ENCODE results near the gene GOLGB1. TPM values are rescaled to one million over a fixed set of nuclear protein-coding genes. Genes with fewer than 3 reads are reported as not detected.
"Not testable (repeated sequence)": the region's sequence is repeated elsewhere in the genome, so short reads cannot be mapped to it uniquely, and the experiment has no call there.

GOLGB1 gene
- total RNA-seq, 3 donors from 2014 or later: 65.1 to 86.9 (median 71.6) TPM

DNA sequence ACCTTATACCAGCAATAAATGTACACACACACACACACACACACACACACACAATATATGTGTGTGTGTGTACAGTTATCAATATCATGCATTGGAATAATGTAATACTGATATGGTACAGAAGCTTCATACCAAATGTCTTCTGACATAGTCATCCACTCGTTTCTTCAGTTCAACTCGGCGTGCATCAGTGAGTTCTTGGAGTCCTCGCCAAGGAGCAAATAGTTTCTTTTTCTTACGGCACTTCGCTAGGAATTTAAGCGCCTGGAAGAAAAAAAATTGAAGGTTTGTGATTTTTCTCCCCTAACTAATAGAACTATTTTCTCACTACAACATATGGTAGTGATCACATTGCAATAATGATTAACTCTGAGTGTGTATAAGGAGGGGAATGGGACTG is 32.1 kb upstream of the GOLGB1 start:
- intact Hi-C loops (cut with DNase I, micrococcal nuclease): no loop called here
- ATAC-seq: no peak

DNA sequence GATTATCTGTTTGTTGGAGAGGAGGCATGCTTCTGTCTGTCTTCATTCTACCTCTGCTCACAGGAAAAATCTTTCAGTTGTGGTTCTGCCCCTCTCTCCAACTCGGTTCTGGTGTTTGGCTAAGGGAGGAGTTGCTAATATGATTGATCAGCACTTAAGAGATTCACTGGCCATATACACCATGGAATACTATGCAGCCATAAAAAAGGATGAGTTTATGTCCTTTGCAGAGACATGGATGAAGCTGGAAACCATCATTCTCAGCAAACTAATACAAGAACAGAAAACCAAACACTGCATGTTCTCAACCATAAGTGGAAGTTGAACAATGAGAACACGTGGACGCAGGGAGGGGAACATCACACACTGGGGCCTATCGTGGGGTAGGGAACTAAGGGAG is 25.6 kb upstream of the GOLGB1 start:
- DNase-seq; ATAC-seq; H3K36me3 ChIP-seq (ENCODE audit: low read depth); intact Hi-C loops (cut with DNase I, micrococcal nuclease); H3K4me3 ChIP-seq; H3K4me1 ChIP-seq (ENCODE audit: low read depth); H3K9me3 ChIP-seq: not testable (repeated sequence)

More for the DNA sequence above, 32.1 kb upstream of the GOLGB1 start:
- TF ChIP-seq, protein P1, sequence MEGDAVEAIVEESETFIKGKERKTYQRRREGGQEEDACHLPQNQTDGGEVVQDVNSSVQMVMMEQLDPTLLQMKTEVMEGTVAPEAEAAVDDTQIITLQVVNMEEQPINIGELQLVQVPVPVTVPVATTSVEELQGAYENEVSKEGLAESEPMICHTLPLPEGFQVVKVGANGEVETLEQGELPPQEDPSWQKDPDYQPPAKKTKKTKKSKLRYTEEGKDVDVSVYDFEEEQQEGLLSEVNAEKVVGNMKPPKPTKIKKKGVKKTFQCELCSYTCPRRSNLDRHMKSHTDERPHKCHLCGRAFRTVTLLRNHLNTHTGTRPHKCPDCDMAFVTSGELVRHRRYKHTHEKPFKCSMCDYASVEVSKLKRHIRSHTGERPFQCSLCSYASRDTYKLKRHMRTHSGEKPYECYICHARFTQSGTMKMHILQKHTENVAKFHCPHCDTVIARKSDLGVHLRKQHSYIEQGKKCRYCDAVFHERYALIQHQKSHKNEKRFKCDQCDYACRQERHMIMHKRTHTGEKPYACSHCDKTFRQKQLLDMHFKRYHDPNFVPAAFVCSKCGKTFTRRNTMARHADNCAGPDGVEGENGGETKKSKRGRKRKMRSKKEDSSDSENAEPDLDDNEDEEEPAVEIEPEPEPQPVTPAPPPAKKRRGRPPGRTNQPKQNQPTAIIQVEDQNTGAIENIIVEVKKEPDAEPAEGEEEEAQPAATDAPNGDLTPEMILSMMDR (IDR thresholded peaks at IDR 0.05): no peak
- Histone ChIP-seq H3K9me3 (no peaks in the 10 kb centered on the region), H3K4me3 (no peak overlapping the region), H3K4me1 (ENCODE audit: low read depth) (no peaks in the 10 kb centered on the region), H3K36me3 (ENCODE audit: low read depth) (peaks cover 2% of the 10 kb centered on the region)
- no peak for DNase-seq

DNA sequence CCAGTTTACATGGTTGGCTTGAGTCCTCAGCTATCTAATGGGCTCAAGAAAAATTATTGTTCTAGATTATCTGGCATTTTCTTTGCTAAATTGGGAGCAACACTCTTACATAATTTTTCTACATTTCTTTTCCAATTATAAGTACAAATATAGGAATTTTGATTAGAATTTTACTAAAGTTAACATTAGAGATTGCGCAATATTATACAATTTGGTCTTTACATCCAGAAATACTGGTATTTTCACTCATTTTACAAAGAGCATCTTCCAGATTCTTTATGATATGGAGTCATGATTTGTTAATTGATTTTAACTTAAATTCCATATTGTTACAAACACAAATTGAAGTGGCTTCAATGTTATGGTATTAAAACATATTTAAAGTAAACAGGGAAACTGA is 19.7 kb upstream of the GOLGB1 start:
- DNase-seq: no peak
- H3K4me1 ChIP-seq (ENCODE audit: low read depth): no peaks in the 10 kb centered on the region
- H3K36me3 ChIP-seq (ENCODE audit: low read depth): peaks cover 4% of the 10 kb centered on the region
- H3K4me3 ChIP-seq: no peak overlapping the region
- intact Hi-C loops (cut with DNase I, micrococcal nuclease): no loop called here
- TF ChIP-seq, protein P1 (IDR thresholded peaks at IDR 0.05): no peak
- no peak for ATAC-seq
- H3K9me3 ChIP-seq: no peaks in the 10 kb centered on the region

DNA sequence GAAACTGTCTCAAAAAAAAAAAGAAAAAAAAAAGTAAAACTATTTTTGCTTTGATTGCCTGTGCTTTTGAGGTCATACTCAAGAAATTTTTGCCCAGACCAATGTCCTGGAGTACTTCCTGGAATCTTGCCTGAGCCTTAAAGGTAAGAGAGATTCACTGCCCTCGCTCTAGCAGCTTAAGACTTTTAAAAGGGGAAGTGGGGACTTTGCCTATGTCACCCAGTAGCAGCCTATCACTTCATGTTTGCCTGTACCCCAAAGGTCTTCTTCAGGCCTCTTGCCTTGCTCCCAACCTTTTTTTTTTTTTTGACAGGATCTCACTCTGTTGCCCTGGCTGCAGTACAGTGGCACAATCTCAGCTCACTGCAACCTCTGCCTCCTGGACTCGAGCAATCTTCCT is 18.9 kb upstream of the GOLGB1 start:
- no peak overlapping the region for H3K4me3 ChIP-seq

DNA sequence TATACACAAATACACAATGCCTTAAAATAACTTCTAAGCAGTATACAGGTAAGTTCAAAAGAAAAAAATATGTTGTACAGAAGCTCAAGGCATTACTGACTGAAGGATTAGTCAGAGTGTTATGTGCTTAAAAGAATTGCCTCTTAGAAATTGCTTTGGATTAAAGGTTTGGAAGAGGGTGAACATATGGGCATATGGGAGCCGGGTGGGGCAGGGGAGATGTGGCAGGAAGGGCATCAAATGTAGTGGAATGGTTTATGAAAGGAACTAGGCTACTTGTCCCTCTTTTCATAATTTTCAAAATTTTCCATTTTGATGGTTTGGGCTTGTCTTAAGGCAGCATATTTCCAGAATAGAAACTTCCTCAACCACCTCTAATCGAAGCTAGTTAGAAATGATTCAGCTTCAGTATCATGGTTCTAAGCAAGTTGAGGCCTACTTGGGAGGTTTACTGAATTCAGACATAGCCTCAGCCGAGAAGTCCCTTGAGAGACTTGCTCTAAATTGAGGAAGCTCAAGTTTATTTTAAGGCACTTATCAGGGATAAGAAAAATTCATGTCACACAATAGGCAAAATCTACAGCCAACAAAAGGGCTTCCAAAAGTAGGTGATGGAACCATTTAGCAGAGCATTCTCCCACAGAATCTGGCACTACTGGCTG is 10.1 kb upstream of the GOLGB1 start:
- Histone ChIP-seq H3K4me1 (ENCODE audit: low read depth) (no peaks in the 10 kb centered on the region), H3K9me3 (no peaks in the 10 kb centered on the region), H3K36me3 (ENCODE audit: low read depth) (no peaks in the 10 kb centered on the region), H3K4me3 (no peak overlapping the region)
- intact Hi-C loops (cut with DNase I, micrococcal nuclease): no loop called here
- ATAC-seq (no peak), DNase-seq (no peak)
- TF ChIP-seq, protein P1 (IDR thresholded peaks at IDR 0.05): no peak

More for the DNA sequence above, 18.9 kb upstream of the GOLGB1 start:
- no peaks in the 10 kb centered on the region for H3K4me1 ChIP-seq (ENCODE audit: low read depth)
- DNase-seq: no peak
- intact Hi-C loops (cut with DNase I, micrococcal nuclease): no loop called here
- TF ChIP-seq, protein P1 (IDR thresholded peaks at IDR 0.05): no peak
- no peaks in the 10 kb centered on the region for H3K9me3 ChIP-seq
- no peak for ATAC-seq
- H3K36me3 ChIP-seq (ENCODE audit: low read depth): peaks cover 4% of the 10 kb centered on the region

DNA sequence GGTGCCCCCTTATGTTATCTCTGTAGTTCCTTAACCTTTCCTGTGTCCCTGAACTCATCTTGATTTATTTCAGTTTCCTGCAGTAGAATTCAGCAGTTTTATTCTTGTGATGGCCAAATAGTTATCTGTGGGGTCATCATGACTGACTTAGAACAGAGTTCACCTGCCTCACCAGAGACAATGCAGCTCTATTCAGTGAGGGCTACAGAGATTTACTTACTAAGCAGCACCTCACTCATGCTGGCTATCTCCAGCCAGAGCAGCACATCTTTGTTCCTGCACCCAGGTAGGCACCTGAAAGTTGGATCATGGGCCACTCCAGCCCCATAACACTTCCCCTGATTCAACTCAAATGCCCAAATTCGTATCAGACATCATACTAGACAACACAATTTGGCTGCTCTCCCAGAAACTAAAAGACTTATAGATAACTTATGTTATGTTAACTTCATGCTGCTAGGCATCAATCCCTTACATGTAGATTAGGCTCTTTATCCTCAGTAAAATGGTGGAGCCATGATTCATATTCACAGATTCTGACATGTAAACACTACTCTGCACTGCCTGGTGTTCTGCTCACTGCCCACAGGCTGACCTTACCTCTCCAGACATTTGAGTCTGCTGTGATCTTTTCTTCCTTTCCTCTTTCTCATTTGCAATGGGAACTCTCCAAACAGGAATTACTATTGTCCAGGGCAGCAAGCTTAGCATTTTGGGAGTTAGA is 9.3 kb upstream of the GOLGB1 start:
- intact Hi-C loops (cut with DNase I, micrococcal nuclease): no loop called here
- Histone ChIP-seq H3K9me3 (no peaks in the 10 kb centered on the region), H3K4me3 (no peak overlapping the region), H3K36me3 (ENCODE audit: low read depth) (no peaks in the 10 kb centered on the region), H3K4me1 (ENCODE audit: low read depth) (no peaks in the 10 kb centered on the region)
- TF ChIP-seq, protein P1 (IDR thresholded peaks at IDR 0.05): no peak
- ATAC-seq (no peak), DNase-seq (no peak)
